GM12878 (cell line): ENCODE measurements around the gene SAMD4A. TPM values are rescaled to one million over a fixed set of nuclear protein-coding genes. Genes with fewer than 3 reads are reported as not detected.

Source experiments
- BRCA1 ChIP-seq: IDR thresholded peaks from 2 replicates; pipeline ENCODE4 v1.6.1; 2011; ENCODE audit warnings: low read depth, low read length, improper control_type of control experiment
- CBX5 ChIP-seq: sonication (generic); IDR thresholded peaks from 2 replicates; pipeline ENCODE4 v1.6.1; 2016; ENCODE audit warnings: low read depth, moderate library complexity, mild to moderate bottlenecking, inconsistent platforms
- FOXK2 ChIP-seq: fragments of 450-650 bp; IDR thresholded peaks from 2 replicates; pipeline ENCODE4 v1.6.1; 2017; ENCODE audit warnings: mild to moderate bottlenecking, moderate library complexity
- GABPA ChIP-seq: IDR thresholded peaks from 2 replicates; pipeline ENCODE4 v1.6.1; 2014; ENCODE audit warnings: antibody characterized with exemption, low read depth, mild to moderate bottlenecking, inconsistent platforms
- HDAC2 ChIP-seq: fragments of 200-600 bp; sonication (generic); IDR thresholded peaks from 2 replicates; pipeline ENCODE4 v1.6.1; 2017
- HDAC6 ChIP-seq: fragments of 200-600 bp; sonication (generic); IDR thresholded peaks from one replicate; pipeline ENCODE4 v1.8.0; 2017; ENCODE audit warnings: antibody characterized with exemption; ENCODE audit not compliant: unreplicated experiment
- MEF2B ChIP-seq: fragments of 450-650 bp; IDR thresholded peaks from 2 replicates; pipeline ENCODE4 v1.6.1; 2018; ENCODE audit warnings: mild to moderate bottlenecking, moderate library complexity; ENCODE audit not compliant: partially characterized antibody, poor library complexity, severe bottlenecking
- MTA2 ChIP-seq: fragments of 450-650 bp; IDR thresholded peaks from 2 replicates; pipeline ENCODE4 v1.6.1; 2016; ENCODE audit warnings: low read depth, mild to moderate bottlenecking, moderate library complexity
- NR2F1 ChIP-seq: fragments of 450-650 bp; conservative IDR thresholded peaks from 2 replicates; pipeline ENCODE4 v1.6.1; 2017; ENCODE audit warnings: mild to moderate bottlenecking
- NRF1 ChIP-seq: conservative IDR thresholded peaks from 2 replicates; pipeline ENCODE4 v1.6.1; 2011; ENCODE audit warnings: mild to moderate bottlenecking, low read depth, low read length, improper control_type of control experiment
- POLR2A ChIP-seq: IDR thresholded peaks from 2 replicates; pipeline ENCODE4 v1.6.1; 2011; ENCODE audit warnings: low read depth, mild to moderate bottlenecking, low read length
- RAD21 ChIP-seq: IDR thresholded peaks from 2 replicates; pipeline ENCODE4 v1.6.1; 2011; ENCODE audit warnings: mild to moderate bottlenecking, low read depth, low read length, moderate library complexity; ENCODE audit not compliant: insufficient read depth
- SMARCA5 ChIP-seq: fragments of 450-650 bp; IDR thresholded peaks from 2 replicates; pipeline ENCODE4 v1.6.1; 2017; ENCODE audit warnings: mild to moderate bottlenecking
- SMC3 ChIP-seq: IDR thresholded peaks from 2 replicates; pipeline ENCODE4 v1.6.1; 2011; ENCODE audit warnings: low read length, improper control_type of control experiment, borderline replicate concordance
- SREBF1 ChIP-seq: IDR thresholded peaks from 2 replicates; pipeline ENCODE4 v1.6.1; 2012; ENCODE audit warnings: mild to moderate bottlenecking, low read length
- STAT3 ChIP-seq: IDR thresholded peaks from 2 replicates; pipeline ENCODE4 v1.6.1; 2011; ENCODE audit warnings: low read depth, low read length, improper control_type of control experiment
- TARDBP ChIP-seq: IDR thresholded peaks from 2 replicates; pipeline ENCODE4 v1.6.1; 2016; ENCODE audit warnings: borderline replicate concordance
- TBL1XR1 ChIP-seq: IDR thresholded peaks from 2 replicates; pipeline ENCODE4 v1.6.1; 2012; ENCODE audit warnings: low read depth, low read length, improper control_type of control experiment
- TCF12 ChIP-seq: IDR thresholded peaks from 2 replicates; pipeline ENCODE4 v1.6.1; 2011; ENCODE audit warnings: low read depth, mild to moderate bottlenecking, low read length
- TCF3 ChIP-seq: IDR thresholded peaks from 2 replicates; pipeline ENCODE4 v1.6.1; 2012; ENCODE audit warnings: low read depth, mild to moderate bottlenecking, low read length, borderline replicate concordance; ENCODE audit not compliant: insufficient read depth
- polyA plus RNA-seq, 11 experiments: library from polyadenylated mRNA; depleted of rRNA in 4 of 11; unstranded in 6 of 11; stranded (reverse) in 5 of 11; fragments of >200 nt; fragmentation: Nextera tagmentation in 4 of 11; fragmentation: Illumina TruSeq in 1 of 11; extraction: Ambion mirVana in 4 of 11; extraction: Trizol in 1 of 11; gene quantifications; 1 replicate in 1 of 11; 2 replicates in 10 of 11; pipeline versions ENCODE4 v1.2.1 to v1.2.3, GENCODE V29; 2011 to 2016; ENCODE audit warnings: inconsistent platforms in 2 of 11, missing spikeins in 2 of 11, low read depth in 1 of 11
- total RNA-seq, 4 experiments: library from RNA; depleted of rRNA in 3 of 4; stranded (reverse); fragments of >200 nt in 3 of 4; fragmentation: Illumina TruSeq in 1 of 4; extraction: Trizol in 1 of 4; gene quantifications; 2 replicates each; pipeline versions ENCODE4 v1.2.1 to v1.2.3, GENCODE V29; 2013 to 2021
- TF ChIP-seq, protein P1 (sequence below): fragments of 450-650 bp; IDR thresholded peaks from 2 replicates; pipeline ENCODE4 v1.6.1; 2017; ENCODE audit warnings: low read depth, mild to moderate bottlenecking, moderate library complexity
- TF ChIP-seq, protein P2 (sequence below): fragments of 450-650 bp; IDR thresholded peaks from 2 replicates; pipeline ENCODE4 v1.6.1; 2014; ENCODE audit warnings: mild to moderate bottlenecking
- TF ChIP-seq, protein P3 (sequence below): IDR thresholded peaks from 2 replicates; pipeline ENCODE4 v1.6.1; 2012; ENCODE audit warnings: low read depth, low read length, improper control_type of control experiment
- TF ChIP-seq, protein P4 (sequence below): IDR thresholded peaks from 2 replicates; pipeline ENCODE4 v1.6.1; 2011; ENCODE audit warnings: mild to moderate bottlenecking, low read depth, low read length, moderate library complexity; ENCODE audit not compliant: insufficient replicate concordance
- TF ChIP-seq, protein P5 (sequence below): fragments of 450-650 bp; conservative IDR thresholded peaks from 2 replicates; pipeline ENCODE4 v1.6.1; 2017; ENCODE audit warnings: mild to moderate bottlenecking, moderate library complexity

SAMD4A gene
- total and polyA plus RNA-seq, 10 of the 15 experiments (the other 5 are each of a cell fraction or from before 2014, with no cell fraction given), result 0.05 to 0.56 (median 0.31) TPM

DNA sequence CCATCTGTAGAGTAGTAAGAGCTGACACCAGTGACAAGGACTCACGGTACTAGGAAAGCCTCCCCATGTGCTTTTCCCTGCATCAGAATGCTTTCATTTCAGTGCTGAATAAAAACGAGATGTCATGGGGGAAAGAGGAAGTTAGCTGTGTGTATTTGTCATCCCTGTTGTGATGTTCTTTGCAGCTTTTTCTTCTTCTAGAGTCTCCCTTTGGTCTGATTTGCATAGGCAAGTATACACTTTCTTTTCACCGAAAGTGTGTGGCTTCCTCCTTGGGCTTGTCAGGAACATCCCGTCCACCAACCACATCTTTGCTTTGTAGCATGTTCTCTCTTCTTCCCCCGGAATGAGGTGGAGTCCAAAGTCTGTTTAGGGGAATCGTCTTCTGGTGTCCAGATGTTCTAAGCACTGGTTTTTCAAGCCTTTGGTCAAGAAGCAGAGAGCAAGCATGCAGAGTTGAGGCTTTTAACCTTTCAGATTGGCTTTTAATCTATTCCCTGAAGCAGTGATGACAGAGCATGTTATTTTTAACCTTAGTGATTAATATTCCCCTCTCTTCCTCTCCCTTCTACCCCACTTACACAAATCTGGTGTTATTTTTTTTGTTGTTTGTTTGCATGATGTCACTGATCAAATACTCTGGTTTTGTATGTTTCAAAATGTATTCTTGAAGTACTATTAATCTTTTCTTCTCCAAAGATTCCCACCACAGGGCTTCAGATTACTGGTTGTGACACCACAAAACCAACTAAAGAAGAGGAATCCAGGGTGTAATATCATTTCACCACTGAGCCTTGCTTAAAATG is 163.4 kb downstream of the SAMD4A start (continued):
- TF ChIP-seq, protein P1, sequence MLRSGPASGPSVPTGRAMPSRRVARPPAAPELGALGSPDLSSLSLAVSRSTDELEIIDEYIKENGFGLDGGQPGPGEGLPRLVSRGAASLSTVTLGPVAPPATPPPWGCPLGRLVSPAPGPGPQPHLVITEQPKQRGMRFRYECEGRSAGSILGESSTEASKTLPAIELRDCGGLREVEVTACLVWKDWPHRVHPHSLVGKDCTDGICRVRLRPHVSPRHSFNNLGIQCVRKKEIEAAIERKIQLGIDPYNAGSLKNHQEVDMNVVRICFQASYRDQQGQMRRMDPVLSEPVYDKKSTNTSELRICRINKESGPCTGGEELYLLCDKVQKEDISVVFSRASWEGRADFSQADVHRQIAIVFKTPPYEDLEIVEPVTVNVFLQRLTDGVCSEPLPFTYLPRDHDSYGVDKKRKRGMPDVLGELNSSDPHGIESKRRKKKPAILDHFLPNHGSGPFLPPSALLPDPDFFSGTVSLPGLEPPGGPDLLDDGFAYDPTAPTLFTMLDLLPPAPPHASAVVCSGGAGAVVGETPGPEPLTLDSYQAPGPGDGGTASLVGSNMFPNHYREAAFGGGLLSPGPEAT, result peak; percentile 85
- TF ChIP-seq, protein P2, sequence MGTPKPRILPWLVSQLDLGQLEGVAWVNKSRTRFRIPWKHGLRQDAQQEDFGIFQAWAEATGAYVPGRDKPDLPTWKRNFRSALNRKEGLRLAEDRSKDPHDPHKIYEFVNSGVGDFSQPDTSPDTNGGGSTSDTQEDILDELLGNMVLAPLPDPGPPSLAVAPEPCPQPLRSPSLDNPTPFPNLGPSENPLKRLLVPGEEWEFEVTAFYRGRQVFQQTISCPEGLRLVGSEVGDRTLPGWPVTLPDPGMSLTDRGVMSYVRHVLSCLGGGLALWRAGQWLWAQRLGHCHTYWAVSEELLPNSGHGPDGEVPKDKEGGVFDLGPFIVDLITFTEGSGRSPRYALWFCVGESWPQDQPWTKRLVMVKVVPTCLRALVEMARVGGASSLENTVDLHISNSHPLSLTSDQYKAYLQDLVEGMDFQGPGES, result no peak
- no peak for TF ChIP-seq TCF3
- TF ChIP-seq, protein P3, sequence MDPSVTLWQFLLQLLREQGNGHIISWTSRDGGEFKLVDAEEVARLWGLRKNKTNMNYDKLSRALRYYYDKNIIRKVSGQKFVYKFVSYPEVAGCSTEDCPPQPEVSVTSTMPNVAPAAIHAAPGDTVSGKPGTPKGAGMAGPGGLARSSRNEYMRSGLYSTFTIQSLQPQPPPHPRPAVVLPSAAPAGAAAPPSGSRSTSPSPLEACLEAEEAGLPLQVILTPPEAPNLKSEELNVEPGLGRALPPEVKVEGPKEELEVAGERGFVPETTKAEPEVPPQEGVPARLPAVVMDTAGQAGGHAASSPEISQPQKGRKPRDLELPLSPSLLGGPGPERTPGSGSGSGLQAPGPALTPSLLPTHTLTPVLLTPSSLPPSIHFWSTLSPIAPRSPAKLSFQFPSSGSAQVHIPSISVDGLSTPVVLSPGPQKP, result no peak
- no peak for TF ChIP-seq HDAC2
- TF ChIP-seq NRF1, result no peak
- peak; percentile 71; the same call in 1 of the 2 replicates for TF ChIP-seq STAT3
- TF ChIP-seq, protein P4, sequence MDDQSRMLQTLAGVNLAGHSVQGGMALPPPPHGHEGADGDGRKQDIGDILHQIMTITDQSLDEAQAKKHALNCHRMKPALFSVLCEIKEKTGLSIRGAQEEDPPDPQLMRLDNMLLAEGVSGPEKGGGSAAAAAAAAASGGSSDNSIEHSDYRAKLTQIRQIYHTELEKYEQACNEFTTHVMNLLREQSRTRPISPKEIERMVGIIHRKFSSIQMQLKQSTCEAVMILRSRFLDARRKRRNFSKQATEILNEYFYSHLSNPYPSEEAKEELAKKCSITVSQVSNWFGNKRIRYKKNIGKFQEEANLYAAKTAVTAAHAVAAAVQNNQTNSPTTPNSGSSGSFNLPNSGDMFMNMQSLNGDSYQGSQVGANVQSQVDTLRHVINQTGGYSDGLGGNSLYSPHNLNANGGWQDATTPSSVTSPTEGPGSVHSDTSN, result no peak
- 0 out of 2 replicates have a peak, but pooled peaks have one; percentile 57 for TF ChIP-seq SMARCA5
- peak; percentile 38 for TF ChIP-seq MEF2B
- TF ChIP-seq TARDBP, result no peak
- peak; percentile 76 for TF ChIP-seq MTA2
- TF ChIP-seq CBX5, result no peak; the same call in 1 of the 2 replicates
- 0 out of 2 replicates have a peak, but pooled peaks have one; percentile 5 for TF ChIP-seq TCF12
- no peak for TF ChIP-seq SREBF1
- no peak for TF ChIP-seq BRCA1
- TF ChIP-seq POLR2A, result no peak
- TF ChIP-seq SMC3, result no peak
- TF ChIP-seq, protein P5, sequence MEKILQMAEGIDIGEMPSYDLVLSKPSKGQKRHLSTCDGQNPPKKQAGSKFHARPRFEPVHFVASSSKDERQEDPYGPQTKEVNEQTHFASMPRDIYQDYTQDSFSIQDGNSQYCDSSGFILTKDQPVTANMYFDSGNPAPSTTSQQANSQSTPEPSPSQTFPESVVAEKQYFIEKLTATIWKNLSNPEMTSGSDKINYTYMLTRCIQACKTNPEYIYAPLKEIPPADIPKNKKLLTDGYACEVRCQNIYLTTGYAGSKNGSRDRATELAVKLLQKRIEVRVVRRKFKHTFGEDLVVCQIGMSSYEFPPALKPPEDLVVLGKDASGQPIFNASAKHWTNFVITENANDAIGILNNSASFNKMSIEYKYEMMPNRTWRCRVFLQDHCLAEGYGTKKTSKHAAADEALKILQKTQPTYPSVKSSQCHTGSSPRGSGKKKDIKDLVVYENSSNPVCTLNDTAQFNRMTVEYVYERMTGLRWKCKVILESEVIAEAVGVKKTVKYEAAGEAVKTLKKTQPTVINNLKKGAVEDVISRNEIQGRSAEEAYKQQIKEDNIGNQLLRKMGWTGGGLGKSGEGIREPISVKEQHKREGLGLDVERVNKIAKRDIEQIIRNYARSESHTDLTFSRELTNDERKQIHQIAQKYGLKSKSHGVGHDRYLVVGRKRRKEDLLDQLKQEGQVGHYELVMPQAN, result no peak
- TF ChIP-seq TBL1XR1, result peak; percentile 83
- no peak for TF ChIP-seq RAD21
- TF ChIP-seq NR2F1, result no peak
- no peak for TF ChIP-seq HDAC6
- no peak for TF ChIP-seq GABPA
- peak; percentile 38; the same call in 1 of the 2 replicates for TF ChIP-seq FOXK2
